Osteocyte (in vitro differentiated cells): ENCODE data around the gene LY6G5C. TPM values are rescaled to one million over a fixed set of nuclear protein-coding genes. Genes with fewer than 3 reads are reported as not detected.

Source experiments
- DNase-seq: peaks from one replicate; pipeline ENCODE4 v3.0.0; 2021; ENCODE audit warnings: mixed read lengths; ENCODE audit not compliant: unreplicated experiment; ENCODE audit errors: extremely low spot score
- H3K27ac Mint-ChIP-seq: one replicate; pipeline ENCODE4 v1.8.0; 2021; ENCODE audit warnings: mild to moderate bottlenecking, mixed read lengths; ENCODE audit not compliant: unreplicated experiment
- H3K27me3 Mint-ChIP-seq: one replicate; pipeline ENCODE4 v1.8.0; 2021; ENCODE audit warnings: mixed read lengths; ENCODE audit not compliant: unreplicated experiment
- H3K36me3 Mint-ChIP-seq: one replicate; pipeline ENCODE4 v1.8.0; 2021; ENCODE audit warnings: mixed read lengths; ENCODE audit not compliant: unreplicated experiment
- H3K4me1 Mint-ChIP-seq: one replicate; pipeline ENCODE4 v1.8.0; 2021; ENCODE audit warnings: mixed read lengths; ENCODE audit not compliant: unreplicated experiment
- H3K4me3 Mint-ChIP-seq: one replicate; pipeline ENCODE4 v1.8.0; 2021; ENCODE audit warnings: mild to moderate bottlenecking, moderate library complexity, mixed read lengths; ENCODE audit not compliant: unreplicated experiment
- H3K9me3 Mint-ChIP-seq: one replicate; pipeline ENCODE4 v1.8.0; 2021; ENCODE audit warnings: mixed read lengths; ENCODE audit not compliant: unreplicated experiment
- CTCF ChIP-seq: fragments of 200-600 bp; sonication (generic); IDR thresholded peaks from 2 replicates; pipeline ENCODE4 v1.5.0; 2021; ENCODE audit warnings: antibody characterized with exemption, mild to moderate bottlenecking, moderate library complexity
- total RNA-seq: library from RNA; stranded (reverse); gene quantifications from 2 replicates; pipeline ENCODE4 v1.2.1, GENCODE V29; 2021

LY6G5C gene
- total RNA-seq, 1 donor from 2014 or later, result 3.9 TPM

- Mint-ChIP-seq H3K27ac (peak within 1 kb of the TSS; percentile 19), H3K9me3 (no peaks in the 10 kb centered on the region), H3K27me3 (no peaks in the 10 kb centered on the region), H3K4me1 (peaks cover 46% of the 10 kb centered on the region), H3K4me3 (no peak within 1 kb of the TSS), H3K36me3 (peaks cover 7% of the 10 kb centered on the region)
- DNase-seq, result no peak
- TF ChIP-seq CTCF, result no peak
Measured at GRCh38 chr6:31655349-31656237, 25.3 kb downstream of the LY6G5C start, which contains the start of gene APOM. APOM (plus strand) TSS chr6:31655894; CDS start chr6:31655967, 73 bp downstream.

DNA sequence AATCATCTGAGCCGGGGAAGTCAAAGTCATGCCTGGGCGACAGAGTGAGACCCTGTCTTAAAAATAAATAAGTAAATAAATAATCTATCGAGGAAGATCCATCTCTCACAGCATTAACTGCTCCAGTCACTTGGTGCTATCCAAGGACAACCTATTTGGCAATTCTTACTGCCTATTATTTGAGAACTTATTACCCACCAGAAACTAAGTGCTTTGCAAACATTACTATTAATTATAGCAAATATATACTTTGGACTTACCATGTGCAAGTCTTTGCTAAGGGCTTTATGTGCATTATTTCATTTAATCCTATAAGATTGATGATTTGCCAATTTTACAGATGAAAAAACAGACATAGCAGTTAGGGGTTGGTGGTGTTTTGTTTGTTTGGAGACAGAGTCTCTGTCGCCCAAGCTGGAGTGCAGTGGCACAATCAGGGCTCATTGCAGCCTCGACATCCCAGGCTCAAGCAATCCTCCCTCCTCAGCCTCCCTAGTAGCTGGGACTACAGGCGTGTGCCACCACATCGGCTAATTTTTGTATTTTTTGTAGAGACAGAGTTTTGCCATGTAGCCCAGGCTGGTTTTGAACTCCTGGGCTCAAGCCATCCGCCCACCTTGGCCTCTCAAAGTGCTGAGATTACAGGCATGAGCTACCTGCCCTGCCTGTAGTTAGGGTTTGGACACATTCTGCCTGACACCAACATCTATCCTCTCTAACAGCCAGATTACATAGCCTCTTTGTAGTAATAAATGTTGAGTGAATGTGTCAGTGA is 26.1 kb downstream of the LY6G5C start:
- Mint-ChIP-seq H3K9me3 (no peaks in the 10 kb centered on the region), H3K4me1 (peaks cover 45% of the 10 kb centered on the region), H3K27me3 (no peaks in the 10 kb centered on the region), H3K36me3 (peaks cover 7% of the 10 kb centered on the region), H3K4me3 (no peak overlapping the region), H3K27ac (no peak overlapping the region)
- DNase-seq, result no peak
- no peak for TF ChIP-seq CTCF

DNA sequence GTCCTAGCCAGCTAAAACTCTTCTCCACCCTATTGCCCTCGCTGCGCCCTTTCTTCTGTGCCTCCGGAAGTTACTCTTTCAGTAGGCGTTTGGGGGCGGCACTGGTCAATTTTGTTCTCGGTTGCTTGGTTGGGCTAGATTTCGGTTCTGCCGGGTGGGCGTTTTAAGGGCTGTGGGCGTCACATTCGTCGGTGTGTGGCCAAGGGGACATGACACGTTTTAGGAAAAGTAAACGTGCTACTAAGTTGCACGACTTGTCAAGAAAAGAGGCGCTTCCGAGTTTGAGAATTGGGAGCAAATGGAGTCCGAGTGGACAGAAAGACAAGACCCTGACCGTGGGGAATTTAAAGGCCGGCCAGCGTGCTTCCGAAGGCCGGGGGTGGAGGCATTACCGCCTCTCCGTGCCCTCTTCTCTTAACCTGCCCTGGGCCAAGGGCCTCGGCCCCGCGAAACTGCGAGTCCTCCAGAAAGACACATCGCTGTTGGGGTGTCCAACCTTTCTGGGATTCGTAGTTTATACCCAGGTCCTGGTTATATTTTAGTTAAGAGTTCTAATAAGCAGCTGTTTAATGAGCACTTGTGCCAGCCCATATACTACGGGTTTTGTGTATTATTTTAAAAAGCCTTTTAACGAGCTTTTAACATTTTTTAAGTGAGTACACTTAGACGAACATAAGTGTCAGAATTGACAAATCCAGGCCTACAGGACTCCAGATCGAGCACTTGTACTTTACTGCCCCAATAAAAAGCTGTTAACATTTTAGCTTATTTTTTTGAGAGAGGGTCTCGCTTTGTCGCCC is 27.7 kb downstream of the LY6G5C start:
- Mint-ChIP-seq H3K4me1 (peaks cover 31% of the 10 kb centered on the region), H3K4me3 (peak overlapping the region; percentile 97), H3K9me3 (no peaks in the 10 kb centered on the region), H3K36me3 (peaks cover 20% of the 10 kb centered on the region), H3K27me3 (no peaks in the 10 kb centered on the region), H3K27ac (peak overlapping the region; percentile 100)
- no peak for TF ChIP-seq CTCF
- no peak for DNase-seq

GRCh38 chr6:31651602-31652191 is 29.2 kb downstream of the LY6G5C start:
- H3K36me3 Mint-ChIP-seq, result peaks cover 27% of the 10 kb centered on the region
- DNase-seq, result no peak

More at GRCh38 chr6:31651602-31652191, 29.2 kb downstream of the LY6G5C start:
- H3K4me3 Mint-ChIP-seq, result peak overlapping the region; percentile 97
- TF ChIP-seq CTCF, result no peak
- H3K9me3 Mint-ChIP-seq, result no peaks in the 10 kb centered on the region
- H3K27me3 Mint-ChIP-seq, result no peaks in the 10 kb centered on the region
- peaks cover 29% of the 10 kb centered on the region for H3K4me1 Mint-ChIP-seq
- peak overlapping the region; percentile 100 for H3K27ac Mint-ChIP-seq
